GM19099 (cell line): ENCODE results near the gene IRAK1BP1.

Source experiments
- POLR2A ChIP-seq: IDR thresholded peaks from 3 replicates; pipeline ENCODE4 v1.6.1; 2011; ENCODE audit warnings: low read depth; ENCODE audit not compliant: insufficient read length; ENCODE audit errors: extremely low read depth

Gene IRAK1BP1, protein sequence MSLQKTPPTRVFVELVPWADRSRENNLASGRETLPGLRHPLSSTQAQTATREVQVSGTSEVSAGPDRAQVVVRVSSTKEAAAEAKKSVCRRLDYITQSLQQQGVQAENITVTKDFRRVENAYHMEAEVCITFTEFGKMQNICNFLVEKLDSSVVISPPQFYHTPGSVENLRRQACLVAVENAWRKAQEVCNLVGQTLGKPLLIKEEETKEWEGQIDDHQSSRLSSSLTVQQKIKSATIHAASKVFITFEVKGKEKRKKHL

DNA sequence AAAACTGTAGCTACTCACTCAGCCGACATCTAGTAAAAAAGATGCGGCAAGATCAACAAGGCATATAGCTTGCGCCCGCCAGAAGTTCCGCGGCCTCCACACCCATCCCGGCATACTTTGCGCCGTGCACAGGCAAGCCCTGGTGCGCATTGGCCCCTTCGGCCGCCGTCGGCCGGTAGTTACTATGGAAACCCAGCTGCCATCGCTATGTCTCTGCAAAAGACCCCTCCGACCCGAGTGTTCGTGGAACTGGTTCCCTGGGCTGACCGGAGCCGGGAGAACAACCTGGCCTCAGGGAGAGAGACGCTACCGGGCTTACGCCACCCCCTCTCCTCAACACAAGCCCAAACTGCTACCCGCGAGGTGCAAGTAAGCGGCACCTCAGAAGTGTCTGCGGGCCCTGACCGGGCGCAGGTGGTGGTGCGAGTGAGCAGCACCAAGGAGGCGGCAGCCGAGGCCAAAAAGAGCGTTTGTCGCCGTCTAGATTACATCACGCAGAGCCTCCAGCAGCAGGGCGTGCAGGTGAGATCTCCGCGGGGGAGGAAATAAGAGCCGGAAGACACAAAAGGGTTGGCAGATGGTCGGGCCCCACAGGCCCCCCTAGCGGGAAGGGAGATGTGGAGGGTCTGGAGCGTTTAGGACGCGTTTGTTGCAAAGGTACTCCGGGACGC, at the start of gene IRAK1BP1:
TSS of gene IRAK1BP1 (plus strand) at position 182 of the 671 bp plus-strand sequence. CDS start at position 208, 26 bp downstream.
- peak; percentile 73 for TF ChIP-seq POLR2A

- no peak for TF ChIP-seq POLR2A
These were observed 43.3 kb upstream of the IRAK1BP1 start for GRCh38 chr6:78824045-78824444.

DNA sequence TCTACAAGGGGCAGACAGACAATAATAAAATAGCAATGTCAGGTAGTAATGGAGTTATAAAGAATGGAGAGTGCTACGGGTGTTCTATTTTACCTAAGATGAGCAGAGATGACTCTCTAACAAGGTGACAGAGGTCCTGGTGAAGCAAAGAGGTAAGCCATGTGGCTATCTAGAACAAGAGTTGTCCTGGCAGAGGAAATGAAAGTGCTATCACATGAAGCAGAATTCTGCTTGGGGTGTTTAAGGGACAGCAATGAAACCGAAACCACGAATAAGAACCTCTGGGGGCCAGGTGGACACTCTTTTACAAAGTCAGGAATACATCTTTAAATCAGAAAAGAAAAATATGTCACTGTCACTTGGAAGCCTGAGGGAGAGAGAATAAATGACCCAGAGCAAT, 37.9 kb upstream of the IRAK1BP1 start:
- no peak for TF ChIP-seq POLR2A

DNA sequence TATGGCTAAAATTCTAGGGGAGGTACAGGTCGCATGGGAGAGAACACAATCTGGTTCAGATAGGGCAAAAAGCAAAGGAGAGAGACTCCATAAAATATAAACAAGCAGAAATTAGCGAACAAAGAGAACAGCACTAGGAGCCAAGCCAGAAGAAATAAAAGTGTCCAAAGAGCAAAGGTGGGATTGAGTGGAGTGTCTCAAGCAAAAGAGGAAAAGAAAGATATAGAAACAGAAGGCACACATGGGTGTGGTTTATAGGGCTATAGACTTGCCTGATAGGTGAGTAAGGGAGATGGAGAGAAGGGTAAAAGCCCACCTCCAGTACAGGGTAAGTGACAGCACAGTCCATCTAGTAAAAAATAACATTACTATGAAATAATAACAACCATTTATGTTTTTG, 36.5 kb upstream of the IRAK1BP1 start:
- TF ChIP-seq POLR2A, result no peak

DNA sequence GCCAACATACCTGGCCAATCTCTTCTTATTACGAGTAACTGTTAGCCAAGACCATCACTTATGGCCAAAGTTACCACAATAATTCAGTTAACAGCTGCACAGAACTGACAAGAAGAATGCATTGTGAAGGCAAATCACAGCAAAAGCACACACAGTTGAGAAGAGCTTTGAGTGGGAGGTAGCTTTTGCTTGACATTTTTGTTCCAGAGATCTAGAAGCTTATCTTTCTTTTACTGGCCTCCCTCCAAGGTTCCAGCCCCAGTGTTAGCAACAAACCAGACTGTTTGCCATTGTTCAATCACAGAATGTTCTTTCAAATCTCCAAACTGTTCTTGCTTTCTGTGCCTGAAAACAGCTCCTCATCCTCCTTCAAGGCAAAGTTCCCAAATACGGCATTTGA, 35.9 kb upstream of the IRAK1BP1 start:
- TF ChIP-seq POLR2A, result no peak

DNA sequence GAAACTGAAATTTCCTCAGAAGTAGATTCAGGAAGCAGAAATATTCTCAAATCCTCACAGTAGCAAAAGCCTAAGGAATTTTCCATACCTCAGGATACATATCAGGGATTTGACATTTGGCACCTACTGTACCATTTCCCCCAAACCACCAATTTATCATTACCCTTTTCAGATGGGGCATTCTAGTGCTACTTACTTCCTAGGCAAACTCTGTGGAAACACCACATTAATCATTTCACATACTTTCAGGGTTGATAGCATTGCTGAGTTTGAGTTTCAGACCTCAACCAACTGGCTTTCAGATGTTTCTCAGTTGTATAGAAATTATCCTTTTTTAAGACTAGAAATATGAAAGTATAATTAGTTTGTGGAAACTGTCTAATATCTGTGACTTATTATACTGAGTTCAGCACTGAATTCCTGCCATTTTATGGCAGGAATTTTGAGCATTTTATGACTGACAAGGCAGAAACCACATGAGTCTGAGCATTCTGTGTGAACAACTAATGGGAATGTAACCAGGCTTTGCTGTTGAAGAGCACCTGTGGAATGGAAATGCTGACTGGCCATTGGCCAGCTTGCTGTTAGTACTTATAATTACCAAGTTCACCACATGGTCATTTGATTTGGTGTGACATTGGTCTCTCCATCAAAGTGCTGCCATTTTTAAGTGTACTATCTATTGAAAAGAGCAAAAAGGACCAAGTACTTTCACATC, 35.1 kb upstream of the IRAK1BP1 start:
- no peak for TF ChIP-seq POLR2A

- TF ChIP-seq POLR2A, result no peak
These were observed 31.5 kb upstream of the IRAK1BP1 start for GRCh38 chr6:78835817-78836216.

GRCh38 chr6:78836598-78836997, 30.8 kb upstream of the IRAK1BP1 start:
- TF ChIP-seq POLR2A, result no peak

GRCh38 chr6:78841111-78841510, 26.2 kb upstream of the IRAK1BP1 start:
- no peak for TF ChIP-seq POLR2A

GRCh38 chr6:78842953-78843352, 24.4 kb upstream of the IRAK1BP1 start:
- no peak for TF ChIP-seq POLR2A

DNA sequence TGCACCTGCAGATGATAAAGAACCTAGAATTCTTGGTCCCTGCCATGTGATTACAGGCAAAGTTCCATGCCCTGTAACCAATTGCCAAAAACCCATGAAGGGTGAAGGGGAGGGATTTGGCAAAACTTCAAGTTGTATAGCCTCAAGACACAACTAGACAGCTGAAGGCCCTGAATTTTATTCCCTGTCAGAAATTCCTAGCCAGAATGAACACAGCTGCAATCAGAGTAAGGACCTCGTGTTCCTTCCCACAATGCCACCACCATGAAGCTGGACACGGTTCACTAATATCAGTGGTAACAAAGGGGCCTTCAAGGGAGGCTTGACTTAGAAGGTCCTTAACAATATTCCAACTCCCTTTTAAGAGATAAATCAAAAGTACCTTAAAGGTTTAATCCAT, 22.5 kb upstream of the IRAK1BP1 start:
- TF ChIP-seq POLR2A, result no peak

DNA sequence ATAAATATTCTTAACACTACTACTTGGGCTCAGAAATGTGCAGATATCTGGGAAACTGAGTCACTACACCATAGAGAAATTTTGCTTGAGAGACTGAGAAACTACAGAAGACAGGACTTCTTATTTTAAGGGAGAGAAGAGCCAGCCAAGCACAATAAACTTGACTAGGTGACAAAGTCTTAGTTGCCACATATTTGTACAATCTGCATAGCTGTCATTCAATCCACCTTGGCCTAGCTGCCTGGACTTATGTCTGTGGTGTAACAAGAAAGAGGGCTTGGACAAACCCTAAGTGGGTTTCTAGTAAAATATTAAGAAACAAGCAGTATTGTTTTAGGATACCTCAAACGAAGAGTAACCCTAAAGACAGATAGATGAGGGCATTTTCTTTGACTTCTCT, 21.8 kb upstream of the IRAK1BP1 start:
- TF ChIP-seq POLR2A, result no peak

GRCh38 chr6:78850621-78851020, 16.7 kb upstream of the IRAK1BP1 start:
- TF ChIP-seq POLR2A, result no peak

DNA sequence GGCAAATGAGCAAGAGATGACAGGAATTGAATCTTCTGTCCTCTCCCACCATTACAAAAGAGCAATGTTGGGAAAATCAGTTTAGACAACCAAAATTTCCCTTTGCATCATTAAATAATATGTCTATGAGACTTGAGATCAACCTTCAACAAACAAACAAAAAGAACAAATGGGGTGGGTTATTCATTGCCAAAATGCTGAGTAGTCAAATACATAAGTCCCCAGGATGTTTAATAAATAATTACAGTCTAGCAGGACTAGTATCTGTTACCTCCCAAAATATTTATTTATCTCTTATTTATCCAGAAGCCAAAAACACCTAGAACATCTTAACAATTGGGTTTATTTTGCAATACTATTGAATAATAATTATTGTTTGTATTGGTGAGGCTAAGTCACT, 16.2 kb upstream of the IRAK1BP1 start:
- no peak for TF ChIP-seq POLR2A

GRCh38 chr6:78854546-78854945, 12.8 kb upstream of the IRAK1BP1 start:
- TF ChIP-seq POLR2A, result no peak

GRCh38 chr6:78861509-78861908, 5.8 kb upstream of the IRAK1BP1 start:
- TF ChIP-seq POLR2A, result no peak
